Epithelial cell of esophagus (primary cell): ENCODE measurements around the gene MEIS1.
A peak's percentile ranks its signal among the peaks of the same experiment; 100 is the strongest.

Experiments
- DNase-seq: peaks from one replicate; pipeline ENCODE4 v3.0.0; 2010; ENCODE audit warnings: low read depth
- H3K4me3 ChIP-seq: 2 replicates; pipeline ENCODE4 v1.5.1; 2011; ENCODE audit warnings: mild to moderate bottlenecking, low read length, control low read depth
- CTCF ChIP-seq: IDR thresholded peaks from 2 replicates; pipeline ENCODE4 v1.5.1; 2011; ENCODE audit warnings: low read depth, mild to moderate bottlenecking, low read length, control low read depth, inconsistent platforms; ENCODE audit not compliant: insufficient read depth; ENCODE audit errors: missing control alignments

The MEIS1 gene

GRCh38 chr2:66498289-66498975, 63.5 kb downstream of the MEIS1 start:
- no peak overlapping the region for H3K4me3 ChIP-seq
- DNase-seq: no peak
- TF ChIP-seq CTCF: no peak

- H3K4me3 ChIP-seq: no peak overlapping the region
- no peak for TF ChIP-seq CTCF
- DNase-seq: no peak
Observed at GRCh38 chr2:66501267-66501666, 66.3 kb downstream of the MEIS1 start.

DNA sequence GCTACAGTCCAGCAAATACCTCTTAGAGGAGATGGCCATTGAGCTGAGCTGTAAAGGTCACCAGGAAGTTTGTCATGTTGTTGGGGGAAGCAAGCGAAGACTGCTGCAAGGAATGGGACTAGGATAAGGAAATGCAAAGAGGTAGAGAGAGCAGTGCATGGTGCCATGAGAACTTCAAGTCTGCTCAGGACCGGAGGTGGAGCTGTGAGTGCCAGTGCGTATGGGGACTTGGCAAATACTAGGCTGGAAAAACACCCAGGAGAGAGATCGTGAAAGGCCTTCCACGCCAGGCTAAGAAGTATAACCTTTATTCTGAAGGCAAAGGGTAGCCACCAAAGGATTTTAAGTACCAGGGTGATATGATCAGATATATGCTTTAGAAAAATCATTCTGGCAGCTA, 71.3 kb downstream of the MEIS1 start:
- H3K4me3 ChIP-seq: no peak overlapping the region
- no peak for DNase-seq
- no peak for TF ChIP-seq CTCF

DNA sequence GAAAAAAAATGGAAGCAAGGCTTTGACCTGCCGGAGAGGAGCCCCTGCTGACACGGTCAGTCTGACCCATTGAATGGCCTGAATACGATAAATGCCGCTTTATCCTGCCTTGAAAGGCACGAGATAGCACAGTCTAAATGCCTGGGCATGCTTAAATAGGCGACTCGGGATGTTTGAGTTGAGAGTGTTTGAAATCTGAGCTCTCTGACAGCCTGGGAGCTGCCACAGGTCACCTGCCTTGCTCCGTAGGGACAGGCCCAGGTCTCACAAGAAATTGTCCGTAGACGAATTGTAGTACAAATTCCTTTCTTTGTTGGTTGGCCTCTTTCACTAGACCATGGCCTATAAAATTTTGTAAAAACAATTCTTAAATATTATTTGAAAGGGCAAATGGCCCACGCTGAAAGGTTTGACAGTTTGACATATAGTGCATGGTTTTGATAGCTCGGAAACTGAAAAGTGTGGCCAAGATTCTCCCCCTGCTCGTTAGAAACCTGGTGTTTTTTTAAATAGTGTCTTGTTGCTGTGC, 72.8 kb downstream of the MEIS1 start:
- H3K4me3 ChIP-seq: no peak overlapping the region
- no peak for TF ChIP-seq CTCF
- DNase-seq: peak; percentile 34

DNA sequence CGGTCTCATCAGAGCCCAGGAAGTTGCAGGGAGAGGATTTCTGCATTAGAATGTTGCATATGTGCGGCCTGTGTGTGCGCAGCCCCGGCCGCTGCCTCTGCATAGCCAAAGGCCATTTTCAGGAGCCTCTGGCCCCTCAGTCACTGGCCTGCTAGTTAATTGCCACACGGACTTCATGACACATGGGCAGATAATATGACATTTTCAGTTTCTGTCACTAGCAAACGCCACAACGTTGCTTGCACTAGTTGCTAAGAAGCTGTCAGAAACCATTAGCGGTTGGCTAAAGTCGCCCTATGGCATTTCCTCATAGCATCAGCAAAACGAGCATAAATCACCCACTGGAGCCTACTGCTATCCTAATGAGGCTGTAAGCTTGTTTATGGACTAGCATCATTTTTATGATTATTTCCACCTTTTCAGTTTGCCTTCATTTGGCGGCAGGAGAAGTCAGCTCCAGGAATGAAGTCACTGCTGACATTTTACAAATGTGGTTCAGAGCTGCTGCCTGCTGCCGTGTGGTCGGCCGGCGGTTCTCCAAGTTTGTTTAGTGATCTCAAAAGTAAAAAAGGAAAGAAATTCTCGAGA, 73.7 kb downstream of the MEIS1 start:
- DNase-seq: peak; percentile 39
- no peak overlapping the region for H3K4me3 ChIP-seq
- TF ChIP-seq CTCF: no peak

DNA sequence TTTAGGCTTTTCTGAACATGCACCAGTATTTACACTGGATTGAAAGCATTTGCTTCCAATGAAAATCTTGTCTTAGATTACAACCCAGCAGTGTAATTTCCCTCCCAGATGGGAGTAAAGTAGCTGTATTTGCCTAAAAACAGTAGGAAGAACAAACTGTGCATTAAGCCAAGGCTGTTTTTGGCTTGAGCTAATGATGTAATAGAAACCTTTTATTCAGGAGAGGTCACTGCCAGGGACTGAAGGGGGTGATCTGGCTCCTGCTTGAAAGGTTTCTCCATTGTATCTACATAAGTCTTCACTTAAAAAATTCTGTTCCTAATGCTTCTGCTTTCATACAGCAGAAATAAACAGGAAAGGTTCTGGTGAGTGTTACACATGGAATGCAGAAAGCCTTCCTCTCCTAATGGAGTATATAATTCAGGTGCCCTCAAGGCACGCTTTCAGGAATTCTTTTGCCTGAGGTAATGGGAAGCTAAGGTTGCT, 74.4 kb downstream of the MEIS1 start:
- H3K4me3 ChIP-seq: no peak overlapping the region
- TF ChIP-seq CTCF: no peak
- DNase-seq: peak; percentile 75

DNA sequence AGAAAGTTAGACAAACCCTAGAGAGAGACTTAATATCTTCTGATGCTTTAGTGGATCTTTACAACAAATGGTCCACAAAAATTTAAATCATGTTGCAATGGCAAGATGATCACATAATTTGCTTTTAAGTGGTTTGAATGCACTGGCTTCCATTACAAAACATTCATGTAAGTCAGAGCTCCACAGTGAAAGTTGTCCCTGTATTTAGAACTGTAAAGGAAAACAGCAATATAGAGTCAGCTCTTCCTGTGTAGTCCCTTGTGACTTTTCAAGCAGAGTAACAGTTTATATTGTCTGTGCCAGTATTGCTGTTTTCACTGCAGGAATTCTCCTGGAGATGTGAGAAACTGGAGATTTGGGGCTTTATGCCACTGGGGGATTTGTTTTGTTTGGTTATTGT, 77.7 kb downstream of the MEIS1 start:
- no peak for TF ChIP-seq CTCF
- DNase-seq: no peak
- H3K4me3 ChIP-seq: no peak overlapping the region
